HG03039 (cell line): ENCODE measurements around the gene SLC27A3.

Source experiments
- ATAC-seq: cut with Tn5 transposase; IDR thresholded peaks from one replicate; pipeline ENCODE4 v1.9.1; 2021; ENCODE audit warnings: mild to moderate bottlenecking, moderate library complexity; ENCODE audit not compliant: unreplicated experiment

The SLC27A3 gene

GRCh38 chr1:153774780-153775457, at the start of gene SLC27A3:
SLC27A3 (plus strand) TSS chr1:153775407; CDS start chr1:153775498, 91 bp downstream.
- no peak for ATAC-seq

- peak; percentile 91 for ATAC-seq
Measured at GRCh38 chr1:153727463-153728304, 47.5 kb upstream of the SLC27A3 start, which contains the start of gene INTS3. INTS3 (plus strand) TSS chr1:153728050; CDS start chr1:153728635, 585 bp downstream.

- ATAC-seq, result no peak
Measured at GRCh38 chr1:153728305-153729066, 46.7 kb upstream of the SLC27A3 start.

- no peak for ATAC-seq
Measured at GRCh38 chr1:153730468-153730988, 44.7 kb upstream of the SLC27A3 start.

GRCh38 chr1:153733970-153734369, 41.2 kb upstream of the SLC27A3 start:
- no peak for ATAC-seq

- no peak for ATAC-seq
Measured at GRCh38 chr1:153734396-153735089, 40.7 kb upstream of the SLC27A3 start.

- ATAC-seq, result no peak
Measured at GRCh38 chr1:153735090-153735420, 40.2 kb upstream of the SLC27A3 start.

- no peak for ATAC-seq
Measured at GRCh38 chr1:153741986-153742385, 33.2 kb upstream of the SLC27A3 start.

- no peak for ATAC-seq
Measured at GRCh38 chr1:153742411-153743142, 32.6 kb upstream of the SLC27A3 start.

GRCh38 chr1:153745417-153745816, 29.8 kb upstream of the SLC27A3 start:
- no peak for ATAC-seq

- ATAC-seq, result no peak
Measured at GRCh38 chr1:153746174-153746573, 29.0 kb upstream of the SLC27A3 start.

GRCh38 chr1:153748903-153749302, 26.3 kb upstream of the SLC27A3 start:
- no peak for ATAC-seq

- ATAC-seq, result peak; percentile 64
Measured at GRCh38 chr1:153749408-153750005, 25.7 kb upstream of the SLC27A3 start.

- no peak for ATAC-seq
Measured at GRCh38 chr1:153750026-153750995, 24.9 kb upstream of the SLC27A3 start.

- ATAC-seq, result no peak
Measured at GRCh38 chr1:153752072-153752471, 23.1 kb upstream of the SLC27A3 start.

GRCh38 chr1:153752571-153753195, 22.5 kb upstream of the SLC27A3 start:
- no peak for ATAC-seq

GRCh38 chr1:153754266-153754665, 20.9 kb upstream of the SLC27A3 start:
- ATAC-seq, result no peak

- ATAC-seq, result no peak
Measured at GRCh38 chr1:153760440-153760839, 14.8 kb upstream of the SLC27A3 start.
